Non-pigmented ciliary epithelial cell (primary cell): ENCODE measurements around the gene RIC3.

Experiments used
- DNase-seq: peaks from one replicate; pipeline ENCODE4 v3.0.0-alpha.2; 2010; ENCODE audit warnings: low read depth

RIC3 gene

DNA sequence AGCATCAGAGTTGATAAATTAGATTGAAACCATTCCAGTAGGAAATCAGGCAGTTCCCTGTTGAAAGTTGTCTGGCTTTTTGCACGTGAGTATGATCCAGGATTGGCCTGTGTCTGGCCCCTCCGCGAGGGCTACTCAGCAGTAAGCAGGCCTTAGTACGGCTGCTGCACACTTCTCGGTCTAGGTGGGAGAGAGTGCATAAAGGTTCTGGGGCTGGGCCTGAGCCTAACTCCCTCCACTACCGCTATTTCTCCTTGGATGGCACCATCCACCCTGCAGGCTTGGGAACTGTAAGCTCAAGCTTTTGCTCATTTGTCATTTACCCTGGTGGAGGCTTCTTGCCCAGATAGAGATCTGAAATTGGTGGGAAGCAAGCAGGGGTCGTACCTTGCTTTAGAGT lies 65.9 kb downstream of the RIC3 start:
- no peak for DNase-seq

DNA sequence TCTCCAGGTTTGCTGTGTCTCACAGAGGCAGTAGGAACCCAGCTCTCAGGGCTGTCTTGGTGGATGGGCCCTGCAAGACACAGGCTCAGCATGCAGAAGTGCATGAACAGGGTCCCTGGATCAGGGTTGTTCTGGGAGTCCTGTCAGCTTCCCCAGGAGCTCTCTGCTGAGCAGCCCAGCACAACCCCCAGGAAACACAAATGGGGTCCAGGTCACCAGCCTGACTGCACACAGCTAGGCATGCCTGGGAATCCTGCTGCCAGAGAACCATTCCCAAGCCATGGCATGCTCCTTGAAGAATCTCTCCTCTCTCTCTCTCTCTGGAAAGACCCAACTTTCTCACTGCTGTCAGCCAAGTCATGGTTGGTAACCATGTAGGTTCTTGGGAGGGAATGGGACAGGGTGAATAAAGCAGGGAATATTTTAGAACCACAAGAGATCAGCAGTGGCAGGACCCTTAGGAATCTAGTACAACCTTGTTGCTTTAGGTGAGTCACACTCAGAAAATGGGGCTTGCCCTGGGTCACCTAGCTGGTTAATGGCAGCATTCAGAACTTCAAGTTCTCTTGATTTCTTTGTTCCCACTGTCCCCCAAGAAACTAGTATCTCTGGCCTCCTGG lies 66.4 kb downstream of the RIC3 start:
- no peak for DNase-seq

DNA sequence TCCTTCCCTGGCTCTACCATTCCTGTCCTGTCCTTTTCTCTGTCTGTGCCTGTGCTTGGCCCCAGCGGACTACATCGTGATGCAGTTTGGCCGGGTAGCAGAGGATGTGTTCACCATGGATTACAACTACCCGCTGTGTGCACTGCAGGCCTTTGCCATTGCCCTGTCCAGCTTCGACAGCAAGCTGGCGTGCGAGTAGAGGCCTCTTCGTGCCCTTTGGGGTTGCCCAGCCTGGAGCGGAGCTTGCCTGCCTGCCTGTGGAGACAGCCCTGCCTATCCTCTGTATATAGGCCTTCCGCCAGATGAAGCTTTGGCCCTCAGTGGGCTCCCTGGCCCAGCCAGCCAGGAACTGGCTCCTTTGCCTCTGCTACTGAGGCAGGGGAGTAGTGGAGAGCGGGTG lies 67.4 kb downstream of the RIC3 start:
- no peak for DNase-seq

DNA sequence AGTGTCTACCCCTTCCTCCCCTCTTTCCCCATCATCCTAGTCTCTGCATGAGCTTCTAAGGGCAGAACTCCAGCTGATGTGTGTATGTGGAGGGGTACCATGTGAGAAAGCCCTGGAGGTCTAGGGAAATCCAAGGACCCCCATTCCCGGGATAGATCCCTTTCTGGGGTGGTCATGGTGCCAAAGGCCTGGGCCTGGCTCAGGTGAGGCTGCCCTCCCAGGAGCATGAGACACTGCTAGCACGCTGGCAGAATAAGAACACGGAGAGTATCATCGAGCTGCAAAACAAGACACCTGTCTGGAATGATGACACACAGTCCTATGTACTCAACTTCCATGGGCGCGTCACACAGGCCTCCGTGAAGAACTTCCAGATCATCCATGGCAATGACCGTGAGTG lies 68.2 kb downstream of the RIC3 start:
- no peak for DNase-seq

DNA sequence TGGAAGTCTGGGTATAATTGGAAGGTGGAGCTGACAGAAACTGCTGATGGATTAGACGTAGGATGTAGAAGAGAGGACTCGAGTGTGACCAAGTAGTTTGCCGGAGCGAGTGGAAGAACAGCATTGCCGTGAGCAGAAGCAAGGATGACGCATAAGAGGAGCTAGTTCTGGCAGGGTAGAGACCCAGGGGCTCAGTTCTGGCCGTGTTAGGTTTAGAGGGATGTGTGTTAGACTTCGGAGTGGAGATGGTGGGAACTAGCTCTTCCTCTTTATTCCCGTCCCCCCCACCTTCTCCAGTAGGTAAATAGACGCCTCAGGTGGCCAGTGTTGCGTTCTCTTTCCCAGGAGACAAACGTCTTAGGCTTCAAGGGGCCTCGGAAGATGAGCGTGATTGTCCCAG lies 68.7 kb downstream of the RIC3 start:
- no peak for DNase-seq

DNA sequence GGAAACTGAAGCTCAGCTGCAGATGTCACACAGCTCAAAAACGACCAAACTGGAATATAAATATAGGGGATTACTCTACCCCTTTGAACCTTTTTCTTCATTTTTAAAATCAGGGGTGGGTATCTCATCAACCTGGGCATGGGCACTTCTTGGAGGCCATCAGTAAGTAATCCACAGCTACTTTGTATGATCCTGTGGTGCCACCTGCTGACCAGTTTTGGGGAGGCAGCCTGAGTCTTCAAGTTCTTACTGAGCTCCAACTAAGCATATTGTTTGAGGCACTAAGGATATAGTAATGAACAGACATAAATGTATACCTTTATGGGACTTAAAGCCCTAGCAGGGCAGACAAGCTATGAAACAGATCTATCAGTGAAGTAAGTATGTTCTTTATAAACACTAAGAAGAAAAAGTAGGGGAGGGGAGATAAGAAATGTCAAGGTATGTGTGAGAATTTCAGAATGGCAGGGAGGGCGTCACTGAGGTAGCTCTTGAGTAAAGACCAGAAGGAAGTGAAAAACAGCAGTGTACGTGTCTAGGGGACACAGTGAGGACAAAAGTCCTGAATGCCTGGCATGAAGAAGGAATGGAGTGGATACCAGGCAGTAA lies 69.4 kb downstream of the RIC3 start:
- peak; percentile 61 for DNase-seq

DNA sequence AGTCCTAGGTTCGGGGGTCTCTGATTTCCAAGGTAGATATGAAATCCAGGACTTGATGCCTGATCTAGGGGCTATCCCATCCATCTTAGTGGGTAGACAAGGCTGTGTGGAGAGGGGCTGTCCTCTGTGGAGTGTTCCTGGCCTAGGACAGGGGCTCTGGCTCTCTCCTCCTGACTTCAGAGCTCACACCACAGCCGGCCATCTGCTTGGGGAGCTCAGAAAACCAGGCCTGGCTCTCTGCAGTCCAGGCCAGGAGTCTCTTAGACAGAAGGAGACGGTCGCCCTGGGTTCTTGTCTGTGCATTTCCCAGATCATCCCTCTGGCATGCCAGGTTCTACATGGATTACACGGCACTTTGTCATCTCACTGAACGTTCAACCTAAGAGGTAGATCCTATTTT lies 69.9 kb downstream of the RIC3 start:
- no peak for DNase-seq

DNA sequence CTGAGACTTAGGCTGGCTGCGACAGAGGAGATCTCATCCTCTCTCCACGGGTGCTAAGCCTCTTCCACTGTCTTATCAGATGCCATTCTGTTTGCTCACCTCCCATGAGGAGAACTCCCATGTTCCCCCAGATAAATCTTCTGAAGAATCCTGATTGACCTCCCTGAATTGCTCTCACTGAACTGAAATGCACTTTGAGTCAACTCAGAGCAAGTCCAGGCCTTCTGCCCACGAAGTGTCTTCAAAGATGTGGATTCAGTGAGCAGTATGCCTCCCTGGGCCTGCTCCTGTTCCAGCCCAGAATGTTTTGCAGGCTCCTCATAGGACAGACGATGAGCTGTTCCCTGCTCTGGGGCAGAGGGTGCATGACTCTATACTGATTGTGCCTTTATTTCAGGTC lies 70.5 kb downstream of the RIC3 start:
- DNase-seq, result no peak

DNA sequence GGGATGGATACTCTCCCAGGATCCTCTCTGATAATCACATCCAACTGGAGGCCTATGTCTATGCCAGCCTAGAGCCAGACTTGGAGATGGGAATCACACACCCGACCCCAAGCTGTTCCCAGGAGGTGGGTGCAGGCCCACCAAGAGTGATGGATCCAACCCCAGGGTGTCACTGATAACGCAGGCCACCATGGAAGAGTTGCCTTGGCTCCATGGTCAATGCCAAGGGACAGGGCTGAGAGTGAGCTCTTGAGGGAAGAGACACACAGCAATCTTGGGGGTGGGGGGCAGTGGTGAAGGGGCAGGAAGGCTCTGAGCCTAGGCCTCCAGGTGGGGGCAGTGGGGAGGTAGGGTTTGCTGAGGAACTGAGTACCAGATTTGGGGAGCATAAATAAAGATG lies 70.9 kb downstream of the RIC3 start:
- no peak for DNase-seq

DNA sequence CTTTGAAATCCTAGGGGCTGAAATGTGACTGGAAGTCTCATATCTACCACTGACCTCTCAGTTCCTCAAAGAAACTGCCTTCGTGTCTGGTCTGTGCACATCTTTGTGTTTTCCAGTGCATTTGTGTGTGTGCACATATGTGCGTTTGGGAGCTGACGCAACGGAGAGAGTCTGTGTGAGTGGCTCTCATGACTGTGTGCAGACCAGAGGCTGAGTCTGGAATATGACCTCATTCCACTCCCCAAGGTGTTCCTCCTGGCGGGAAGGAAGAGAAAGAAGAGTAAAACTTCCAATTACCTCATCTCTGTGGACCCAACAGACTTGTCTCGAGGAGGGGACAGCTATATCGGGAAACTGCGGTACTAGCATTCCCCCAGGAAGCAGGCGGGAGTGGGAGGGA lies 71.4 kb downstream of the RIC3 start:
- no peak for DNase-seq

DNA sequence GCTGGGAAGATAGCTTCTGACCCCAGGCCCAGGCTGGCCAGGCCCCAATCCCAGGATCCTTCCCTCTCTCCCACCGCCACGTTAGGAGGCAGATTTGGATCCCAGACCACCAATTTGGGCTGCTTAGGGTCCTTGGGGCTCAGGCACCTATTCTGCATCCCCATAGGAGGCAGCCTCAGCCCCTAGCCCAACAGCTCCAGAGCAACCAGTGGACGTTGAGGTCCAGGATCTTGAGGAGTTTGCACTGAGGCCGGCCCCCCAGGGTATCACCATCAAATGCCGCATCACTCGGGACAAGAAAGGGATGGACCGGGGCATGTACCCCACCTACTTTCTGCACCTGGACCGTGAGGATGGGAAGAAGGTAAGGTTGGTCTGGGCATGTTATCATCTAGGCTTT lies 71.8 kb downstream of the RIC3 start:
- no peak for DNase-seq

DNA sequence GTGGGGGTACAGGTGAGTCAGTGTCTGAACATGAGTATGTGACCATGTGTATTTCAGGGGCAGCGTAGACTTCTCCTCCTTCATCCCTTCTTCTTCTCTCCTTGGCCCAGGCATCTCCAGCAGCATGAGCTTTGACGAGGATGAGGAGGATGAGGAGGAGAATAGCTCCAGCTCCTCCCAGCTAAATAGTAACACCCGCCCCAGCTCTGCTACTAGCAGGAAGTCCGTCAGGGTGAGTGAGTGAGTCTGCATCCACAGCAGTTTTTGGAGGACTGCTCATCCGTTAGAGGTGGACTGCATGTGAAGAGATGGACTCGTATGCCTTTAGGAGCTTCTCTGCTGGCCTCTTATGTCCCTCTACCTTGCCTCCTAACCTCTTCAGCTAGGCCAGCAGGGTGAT lies 72.2 kb downstream of the RIC3 start:
- DNase-seq, result no peak

DNA sequence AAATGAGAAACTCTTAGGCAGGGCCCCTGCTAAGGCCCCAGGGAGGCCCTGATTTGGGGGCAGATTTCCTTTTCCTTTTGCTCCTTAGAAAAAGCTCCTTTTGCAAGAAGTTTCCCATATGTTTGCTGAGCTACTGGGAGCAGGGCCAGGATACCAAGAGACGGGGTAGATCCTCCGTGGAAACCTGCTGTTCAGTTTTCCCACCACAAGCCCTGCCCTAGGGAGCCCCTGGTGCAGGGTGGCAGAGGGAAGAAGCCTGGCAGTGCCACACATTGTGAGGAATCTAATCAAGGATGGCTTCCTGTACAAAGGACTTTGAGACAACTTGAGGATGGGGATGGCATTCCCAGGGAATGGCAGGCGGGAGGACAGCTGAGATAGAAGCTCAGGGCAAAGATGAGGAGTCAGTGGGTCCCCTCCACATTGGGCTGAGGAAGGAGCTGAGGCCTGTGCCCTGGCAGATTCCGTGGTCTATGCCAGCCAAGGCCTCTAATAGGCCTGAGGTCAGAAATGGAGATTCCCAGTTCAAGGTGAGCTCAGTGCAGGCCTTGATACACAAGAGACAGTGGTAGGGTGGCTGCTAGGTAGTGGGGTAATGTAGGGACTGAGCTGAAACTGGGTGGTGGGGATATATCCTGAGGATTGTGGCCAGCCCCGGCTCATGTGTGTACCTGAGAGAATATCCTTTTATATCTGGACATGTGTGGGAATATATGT lies 72.9 kb downstream of the RIC3 start:
- DNase-seq, result no peak

DNA sequence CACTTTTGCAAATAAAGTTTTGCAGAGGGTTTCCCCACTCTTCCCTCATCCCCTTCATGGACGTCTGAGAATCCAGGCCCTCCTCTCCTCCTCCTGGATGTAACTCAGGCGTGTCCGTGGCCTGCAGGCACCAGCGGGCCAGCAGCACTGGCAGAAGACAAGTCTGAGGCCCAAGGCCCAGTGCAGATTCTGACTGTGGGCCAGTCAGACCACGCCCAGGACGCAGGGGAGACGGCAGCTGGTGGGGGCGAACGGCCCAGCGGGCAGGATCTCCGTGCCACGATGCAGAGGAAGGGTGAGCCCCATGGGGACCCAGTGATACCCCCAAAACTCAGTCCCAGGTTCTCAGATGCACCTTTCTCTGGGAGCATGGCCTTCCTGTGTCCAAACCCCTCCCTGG lies 73.5 kb downstream of the RIC3 start:
- DNase-seq, result no peak

DNA sequence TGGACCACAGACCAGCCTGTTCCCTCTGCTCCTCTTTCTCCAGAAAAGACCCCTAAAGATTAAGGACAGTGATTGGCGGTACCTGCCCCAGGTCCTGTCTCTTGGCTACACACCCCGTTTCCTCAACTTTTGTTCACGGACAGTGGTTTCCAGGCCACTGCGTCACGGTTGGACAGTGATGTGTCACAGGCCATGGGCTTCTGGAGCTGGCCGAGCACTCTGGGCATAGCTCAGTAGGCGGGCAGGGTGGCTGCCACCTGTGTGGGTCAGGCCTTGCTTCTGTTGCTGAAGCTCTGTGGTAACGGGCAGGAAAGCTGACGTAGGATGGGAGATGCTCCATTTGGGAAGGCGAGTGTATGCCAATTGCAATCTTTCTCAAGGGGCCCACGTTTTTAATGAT lies 74.2 kb downstream of the RIC3 start:
- no peak for DNase-seq

DNA sequence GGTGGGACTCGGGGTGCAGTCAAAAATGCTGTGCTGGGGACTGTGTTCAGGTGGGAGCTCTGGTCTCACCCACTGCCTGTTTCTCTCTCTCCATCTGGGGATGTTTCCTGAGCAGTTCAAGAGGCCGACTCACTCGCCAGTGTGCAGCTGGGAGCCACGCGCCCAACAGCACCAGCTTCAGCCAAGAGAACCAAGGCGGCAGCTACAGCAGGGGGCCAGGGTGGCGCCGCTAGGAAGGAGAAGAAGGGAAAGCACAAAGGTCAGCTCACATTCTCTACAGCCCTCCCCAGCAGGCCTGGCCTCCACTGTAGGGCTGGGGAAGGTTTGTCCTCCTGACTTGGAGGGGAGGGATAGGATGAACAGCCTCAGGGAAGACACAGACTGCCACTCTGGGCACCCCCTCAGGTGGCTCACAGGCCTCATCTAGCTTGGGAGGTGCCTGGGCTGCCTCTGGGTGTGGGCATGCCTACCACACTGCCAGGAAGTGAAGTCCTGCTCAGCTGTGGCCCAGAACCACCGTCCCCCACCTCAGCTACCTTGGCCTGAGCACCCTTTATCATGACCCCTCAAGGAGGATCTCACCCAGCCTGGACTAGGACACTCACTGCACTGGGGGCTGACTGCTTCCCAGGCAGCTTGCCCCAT lies 74.8 kb downstream of the RIC3 start:
- DNase-seq, result no peak

DNA sequence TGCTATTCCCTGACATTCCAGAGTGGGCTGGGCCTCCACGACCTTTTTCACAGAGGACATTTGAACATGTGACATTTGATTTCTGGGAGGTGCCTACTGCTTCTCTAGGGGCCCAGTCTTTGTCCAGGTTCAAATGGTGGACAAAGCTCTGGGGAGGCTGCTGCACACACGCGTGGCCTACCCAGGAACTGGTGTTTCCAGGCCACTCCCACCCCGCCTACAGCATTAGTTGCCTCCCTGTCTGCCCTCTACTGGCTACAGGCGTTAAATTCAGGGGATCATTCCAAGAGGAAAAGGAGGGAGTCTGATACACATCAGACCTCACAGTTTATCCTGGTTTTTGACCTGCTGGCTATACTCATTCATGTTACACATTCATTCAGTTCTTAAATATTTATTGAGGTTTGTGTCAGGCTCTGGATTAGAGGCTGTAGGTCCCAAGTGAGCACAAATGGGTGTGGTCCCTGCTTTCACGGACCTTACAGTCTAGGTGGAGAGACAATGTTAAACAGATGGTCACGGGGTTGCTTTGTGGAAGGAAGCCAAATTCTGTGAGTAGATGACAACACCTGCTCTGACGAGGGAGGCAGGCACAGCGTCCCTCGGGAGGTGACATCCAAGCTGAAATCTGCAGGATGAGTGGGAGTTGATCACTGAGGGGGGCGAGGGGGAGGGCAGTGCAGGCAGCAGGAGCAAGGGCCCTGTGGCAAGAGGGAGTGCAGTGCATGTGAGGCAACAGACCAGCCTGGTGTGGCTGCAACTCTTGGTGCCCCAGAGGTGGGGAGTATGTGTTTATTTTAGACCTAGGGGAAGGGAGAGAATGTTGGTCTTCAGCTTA lies 76.0 kb downstream of the RIC3 start:
- DNase-seq, result peak; percentile 38

DNA sequence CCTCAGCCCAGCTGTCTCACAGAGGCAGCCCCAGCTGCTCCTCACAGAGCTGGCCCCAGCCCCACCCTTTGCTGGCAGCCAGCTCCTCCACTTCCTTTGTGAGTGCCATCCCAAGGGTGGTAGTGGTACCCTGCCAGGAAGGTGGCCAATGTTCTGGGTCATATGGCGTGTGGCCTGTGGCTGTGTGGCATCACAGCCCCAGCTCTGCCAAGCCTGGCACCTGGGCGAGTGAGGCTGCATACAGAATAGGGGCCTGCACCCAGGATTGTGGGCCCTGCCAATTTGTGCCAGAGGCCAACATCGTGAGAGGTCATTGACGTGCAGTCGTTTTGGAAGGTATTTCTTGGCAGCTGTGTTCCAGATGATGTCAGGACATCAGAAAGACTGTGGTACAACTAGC lies 77.1 kb downstream of the RIC3 start:
- DNase-seq, result no peak

DNA sequence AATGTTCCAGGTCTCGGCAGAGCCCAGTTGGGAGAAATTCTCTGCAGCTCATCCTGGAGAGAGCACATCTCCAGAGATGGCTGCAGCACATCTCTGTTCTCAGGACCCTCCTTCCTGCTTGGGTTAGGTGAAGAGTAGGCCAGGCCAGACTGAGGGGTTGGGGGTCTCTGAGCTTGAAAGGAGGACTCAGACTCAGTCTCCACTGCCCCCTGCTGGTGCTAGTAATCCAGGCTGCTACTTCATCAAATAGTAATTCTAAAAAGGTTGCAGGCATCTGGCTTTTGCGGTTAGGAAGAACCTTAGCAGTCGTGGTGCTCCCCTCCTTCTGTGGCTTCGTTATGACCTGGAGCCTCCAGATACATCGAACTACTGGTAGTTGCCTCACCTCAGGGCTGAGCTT lies 78.1 kb downstream of the RIC3 start:
- no peak for DNase-seq

DNA sequence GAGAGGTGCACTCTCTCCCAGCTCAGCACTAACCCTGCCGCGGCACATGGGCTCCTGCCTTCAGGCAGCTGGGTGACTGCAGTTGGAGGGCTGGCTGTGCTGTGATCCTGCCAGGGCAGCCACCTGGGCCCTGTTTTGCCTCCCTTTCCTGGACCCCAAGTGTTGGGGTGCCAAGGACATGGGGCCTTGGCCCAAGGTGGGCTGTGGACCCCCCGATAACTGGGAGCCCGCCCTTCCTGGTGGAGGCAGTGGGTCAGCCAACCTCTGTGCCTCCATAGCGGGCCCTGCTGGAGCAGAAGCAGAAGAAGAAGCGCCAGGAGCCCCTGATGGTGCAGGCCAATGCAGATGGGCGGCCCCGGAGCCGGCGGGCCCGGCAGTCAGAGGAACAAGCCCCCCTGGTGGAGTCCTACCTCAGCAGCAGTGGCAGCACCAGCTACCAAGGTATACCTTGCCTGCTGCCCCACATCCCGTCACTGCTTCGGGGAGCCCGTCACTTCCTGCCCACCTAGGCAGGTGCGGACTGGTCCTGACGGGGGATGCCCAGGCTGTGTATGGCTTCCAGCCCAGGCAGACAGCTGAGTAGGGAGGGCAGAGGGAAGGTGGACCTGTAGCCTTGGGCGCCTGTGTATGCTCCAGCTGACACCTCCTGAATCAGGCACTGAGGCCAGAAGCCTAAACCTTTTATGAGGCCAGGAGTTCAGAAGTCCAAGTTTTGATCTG lies 78.9 kb downstream of the RIC3 start:
- no peak for DNase-seq

DNA sequence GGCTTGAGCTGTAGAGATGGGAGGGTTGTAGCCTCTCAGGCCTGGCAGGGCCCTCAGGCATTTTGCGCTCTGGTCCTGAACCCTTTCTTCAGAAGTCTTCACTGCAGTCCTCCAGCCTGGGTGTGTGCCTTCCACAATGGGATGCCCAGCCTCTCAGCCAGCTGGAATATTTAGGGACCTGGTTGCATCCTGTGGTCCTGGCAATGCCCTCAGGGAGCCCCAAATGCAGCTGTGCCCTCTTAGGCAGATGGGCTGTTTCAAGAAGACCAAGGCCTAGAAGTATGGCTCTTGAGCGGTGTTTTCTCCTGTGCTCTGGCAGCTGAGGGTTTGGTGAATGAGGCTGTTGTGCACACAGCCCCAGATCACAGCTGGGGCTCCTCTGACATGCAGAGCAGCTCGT lies 81.1 kb downstream of the RIC3 start:
- no peak for DNase-seq

DNA sequence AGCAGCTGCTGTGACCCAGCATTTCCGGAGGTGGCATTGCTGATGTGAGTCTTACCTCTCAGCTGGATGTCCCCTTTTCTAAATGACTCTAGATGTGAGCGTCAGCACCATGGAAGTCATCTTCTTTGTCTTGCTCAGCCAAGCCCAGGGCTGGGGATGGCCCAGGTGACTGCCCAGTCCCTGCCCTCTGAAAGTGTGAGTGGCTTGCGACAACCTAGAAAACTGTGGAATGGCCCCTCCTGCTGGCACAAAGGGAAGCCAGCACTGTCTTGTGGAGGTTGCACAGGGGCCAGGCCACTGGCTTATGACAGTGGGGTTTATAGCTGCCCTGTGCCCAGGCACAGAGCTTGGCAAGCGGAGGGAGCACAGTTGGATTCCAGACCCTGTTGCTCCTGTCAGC lies 81.6 kb downstream of the RIC3 start:
- no peak for DNase-seq
